Common myeloid progenitor, CD34-positive (primary cell): ENCODE results near the gene S100A11.
A peak's percentile ranks its signal among the peaks of the same experiment; 100 is the strongest.

Source experiments
- CTCF ChIA-PET: fragments of 350-600 bp; sonication (Branson Sonifier 250); formaldehyde crosslinking; loops from one replicate; lab custom pipeline; 2021; ENCODE audit warnings: antibody characterized with exemption; lab: Charles Lee
- POLR2A ChIA-PET: fragments of 350-600 bp; sonication (Branson Sonifier 250); formaldehyde crosslinking; loops from one replicate; lab custom pipeline; 2021; ENCODE audit warnings: antibody characterized with exemption; lab: Charles Lee
- DNase-seq, 3 donors: peaks; one replicate each; pipeline versions ENCODE4 v3.0.0 to v3.0.0-alpha.2; 2013
- H3K27ac ChIP-seq, 2 experiments: 1 replicate in 1 of 2; 2 replicates in 1 of 2; pipeline ENCODE4 v1.7.0; 2013; ENCODE audit warnings: inconsistent platforms in 2 of 2, low read length in 2 of 2, mild to moderate bottlenecking in 2 of 2, low read depth in 1 of 2, moderate library complexity in 1 of 2; ENCODE audit not compliant: severe bottlenecking in 2 of 2, insufficient read depth in 1 of 2, poor library complexity in 1 of 2
- H3K27me3 ChIP-seq, 5 experiments: replicated peaks in 2 of 5; 1 replicate in 3 of 5; 2 replicates in 2 of 5; pipeline versions ENCODE4 v1.6.1 to v1.7.0; 2013; ENCODE audit warnings: low read length in 4 of 5, mild to moderate bottlenecking in 2 of 5, moderate library complexity in 2 of 5, inconsistent platforms in 1 of 5; ENCODE audit not compliant: insufficient read depth in 5 of 5, control insufficient read depth in 4 of 5
- H3K36me3 ChIP-seq, 4 experiments: 1 replicate in 2 of 4; 2 replicates in 2 of 4; pipeline versions ENCODE4 v1.6.1 to v1.7.0; 2013; ENCODE audit warnings: low read length in 3 of 4, control low read depth in 1 of 4, mild to moderate bottlenecking in 1 of 4; ENCODE audit not compliant: control insufficient read depth in 4 of 4, insufficient read depth in 4 of 4
- H3K4me1 ChIP-seq, 4 experiments: 1 replicate in 3 of 4; 2 replicates in 1 of 4; pipeline versions ENCODE4 v1.6.1 to v1.7.1; 2013; ENCODE audit warnings: low read length in 3 of 4, mild to moderate bottlenecking in 3 of 4, control low read depth in 1 of 4, inconsistent platforms in 1 of 4, moderate library complexity in 1 of 4; ENCODE audit not compliant: control insufficient read depth in 4 of 4, insufficient read depth in 4 of 4; ENCODE audit errors: control extremely low read depth in 1 of 4
- H3K4me3 ChIP-seq, 7 experiments: 1 replicate in 4 of 7; 2 replicates in 3 of 7; pipeline versions ENCODE4 v1.5.1 to v1.7.0; 2013; ENCODE audit warnings: mild to moderate bottlenecking in 7 of 7, low read length in 6 of 7, moderate library complexity in 6 of 7, inconsistent platforms in 2 of 7, low read depth in 2 of 7, control low read depth in 1 of 7; ENCODE audit not compliant: insufficient read depth in 4 of 7, control insufficient read depth in 1 of 7; ENCODE audit errors: extremely low read depth in 1 of 7
- H3K9me3 ChIP-seq, 5 experiments: 1 replicate in 4 of 5; 2 replicates in 1 of 5; pipeline versions ENCODE4 v1.6.1 to v1.7.1; 2013; ENCODE audit warnings: low read length in 4 of 5, mild to moderate bottlenecking in 2 of 5, inconsistent platforms in 1 of 5, low read depth in 1 of 5, moderate library complexity in 1 of 5; ENCODE audit not compliant: control insufficient read depth in 4 of 5, insufficient read depth in 2 of 5; ENCODE audit errors: control extremely low read depth in 1 of 5
- WGBS: methylation state at CpG from one replicate; pipeline ENCODE4 v1.1.5; 2013; ENCODE audit not compliant: insufficient coverage; 5-methylcytosine and 5-hydroxymethylcytosine counted together

The S100A11 gene

GRCh38 chr1:152049291-152050083 is 12.7 kb upstream of the S100A11 start:
- ChIA-PET CTCF (interaction anchor here (0.6 to 6.8 kb wide), 6 partner anchors 13 to 409 kb away, joined by 3 to 57 read pairs (median 4); partner anchors contain the start of gene S100A11), POLR2A (no interaction called here)
- WGBS: 80% methylated on average over 2 of the region's 8 CpGs
- Histone ChIP-seq H3K27me3 (peaks cover 0 to 19% (median 5%) of the 10 kb centered on the region in 5 experiments), H3K27ac (no peak overlapping the region), H3K36me3 (no peaks in the 10 kb centered on the region), H3K4me1 (peaks cover 10 to 55% (median 19%) of the 10 kb centered on the region in 4 experiments), H3K4me3 (no peak overlapping the region), H3K9me3 (no peaks in the 10 kb centered on the region)
- peak in 2 of 3 donors; percentile 41 to 45 for DNase-seq

- H3K9me3 ChIP-seq: no peaks in the 10 kb centered on the region
- H3K27me3 ChIP-seq: peaks cover 0 to 9% (median 5%) of the 10 kb centered on the region in 5 experiments
- CTCF ChIA-PET: interaction anchor here (0.9 to 6.8 kb wide), 3 partner anchors 12 to 137 kb away, joined by 3 to 57 read pairs (median 23); partner anchors contain the start of gene S100A11
- peak; percentile 81 to 92 (median 88) for DNase-seq
- peak overlapping the region in 3 of 7 experiments; percentile 34 to 68 (median 56) for H3K4me3 ChIP-seq
- peaks cover 10 to 55% (median 19%) of the 10 kb centered on the region in 4 experiments for H3K4me1 ChIP-seq
- no peaks in the 10 kb centered on the region for H3K36me3 ChIP-seq
- POLR2A ChIA-PET: interaction anchor here (1.4 to 2.9 kb wide), 2 partner anchors 12 to 14 kb away, joined by 4 to 21 read pairs; partner anchors contain the start of gene S100A11
- peak overlapping the region in 1 of 2 experiments; percentile 91 for H3K27ac ChIP-seq
- WGBS: 50% methylated on average over 3 of the region's 6 CpGs
These were observed 11.7 kb upstream of the S100A11 start for GRCh38 chr1:152048416-152049009.

DNA sequence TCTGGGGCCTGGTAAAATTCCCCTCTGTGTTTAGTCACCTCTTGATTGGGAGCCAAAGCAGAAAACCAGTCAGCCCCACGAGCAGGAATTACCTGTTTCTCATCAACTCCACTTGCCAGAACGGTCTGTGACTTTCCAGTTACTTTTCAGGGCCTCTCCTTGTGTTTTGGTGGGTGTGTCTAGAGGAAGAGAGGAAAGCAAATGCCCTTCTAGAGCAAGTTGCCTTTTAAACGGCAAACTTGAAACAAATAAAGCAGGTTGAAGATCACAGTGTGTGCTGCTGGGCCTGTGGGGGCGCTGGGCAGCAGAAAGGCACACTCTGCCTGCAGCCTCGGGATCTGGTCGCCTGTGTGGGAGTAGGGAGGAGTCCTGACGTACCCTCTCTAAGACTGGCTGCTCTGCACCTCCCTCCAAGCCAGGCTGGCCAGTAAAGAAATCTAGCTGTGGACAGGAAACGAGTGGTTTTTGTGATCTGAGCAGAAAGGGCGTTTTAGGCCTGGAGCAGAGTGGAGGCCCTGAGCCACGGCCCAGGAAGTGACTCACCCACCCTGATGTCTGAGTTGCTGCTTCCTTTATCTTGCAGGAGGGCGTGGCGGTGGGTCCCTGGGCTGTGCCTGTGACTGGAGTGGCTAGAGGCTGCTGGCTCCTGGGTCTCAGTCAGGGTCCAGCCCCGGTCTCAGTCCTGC is 11.1 kb upstream of the S100A11 start:
- 1% methylated on average over 11 of the region's 13 CpGs for WGBS
- peaks cover 10 to 55% (median 19%) of the 10 kb centered on the region in 4 experiments for H3K4me1 ChIP-seq

GRCh38 chr1:152047413-152047729 is 10.6 kb upstream of the S100A11 start:
- ChIA-PET CTCF (interaction anchor here (0.6 to 6.8 kb wide), 4 partner anchors 11 to 149 kb away, joined by 3 to 57 read pairs (median 3); partner anchors contain the start of gene S100A11), POLR2A (interaction anchor here (1.4 to 2.9 kb wide), 2 partner anchors 11 to 13 kb away, joined by 4 to 21 read pairs; partner anchors contain the start of gene S100A11)
- Histone ChIP-seq H3K36me3 (no peaks in the 10 kb centered on the region), H3K4me3 (peak overlapping the region in 6 of 7 experiments; percentile 1 to 68 (median 41)), H3K27ac (peak overlapping the region; percentile 74 to 91), H3K4me1 (peaks cover 10 to 55% (median 19%) of the 10 kb centered on the region in 4 experiments), H3K27me3 (no peaks in the 10 kb centered on the region), H3K9me3 (no peaks in the 10 kb centered on the region)
- 78% methylated on average over 5 of the region's 5 CpGs for WGBS
- DNase-seq: no peak

More for the DNA sequence above, 11.1 kb upstream of the S100A11 start:
- Histone ChIP-seq H3K9me3 (no peaks in the 10 kb centered on the region), H3K4me3 (peak overlapping the region in 5 of 7 experiments; percentile 1 to 68 (median 48)), H3K27me3 (peaks cover 0 to 3% (median 2%) of the 10 kb centered on the region in 5 experiments), H3K27ac (peak overlapping the region; percentile 74 to 91), H3K36me3 (no peaks in the 10 kb centered on the region)
- CTCF ChIA-PET: interaction anchor here (0.6 to 6.8 kb wide), 5 partner anchors 12 to 149 kb away, joined by 3 to 57 read pairs (median 3); partner anchors contain the start of gene S100A11
- peak; percentile 94 to 99 (median 97) for DNase-seq
- POLR2A ChIA-PET: interaction anchor here (1.4 to 2.9 kb wide), 2 partner anchors 11 to 13 kb away, joined by 4 to 21 read pairs; partner anchors contain the start of gene S100A11

DNA sequence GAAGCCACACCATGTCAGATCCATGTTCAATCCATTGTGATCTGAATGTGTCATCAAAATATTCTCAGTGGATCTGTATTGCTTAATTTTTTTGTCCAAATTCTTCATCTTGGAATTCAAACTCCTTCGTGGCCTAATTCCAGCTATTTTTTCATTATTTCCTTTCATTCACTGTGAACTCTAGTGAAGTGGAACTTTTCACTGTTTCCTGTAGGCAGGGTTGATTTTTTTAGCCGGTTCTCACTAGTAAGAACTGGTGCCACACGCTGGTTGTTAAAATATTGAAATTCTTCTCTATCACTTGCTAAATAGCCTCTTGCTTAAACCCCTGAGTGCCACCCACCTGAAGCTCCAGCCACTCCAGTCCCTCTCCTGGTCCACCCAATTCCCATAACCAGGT is 7.6 kb upstream of the S100A11 start:
- CTCF ChIA-PET: interaction anchor here (6.8 kb wide), 1 partner anchor 8 kb away, joined by 57 read pairs; the partner anchor contains the start of gene S100A11
- no peak overlapping the region for H3K4me3 ChIP-seq
- H3K36me3 ChIP-seq: no peaks in the 10 kb centered on the region
- H3K27me3 ChIP-seq: peaks cover 0 to 3% (median 0%) of the 10 kb centered on the region in 5 experiments
- POLR2A ChIA-PET: no interaction called here
- no peak overlapping the region for H3K27ac ChIP-seq
- WGBS: no CpG with 5 or more reads among the region's 3 CpGs
- DNase-seq: no peak
- peaks cover 10 to 33% (median 19%) of the 10 kb centered on the region in 4 experiments for H3K4me1 ChIP-seq
- H3K9me3 ChIP-seq: no peaks in the 10 kb centered on the region

GRCh38 chr1:152043870-152044269 is 7.1 kb upstream of the S100A11 start:
- 96% methylated on average over 3 of the region's 5 CpGs for WGBS

More at GRCh38 chr1:152043870-152044269, 7.1 kb upstream of the S100A11 start:
- no peaks in the 10 kb centered on the region for H3K9me3 ChIP-seq
- CTCF ChIA-PET: interaction anchor here (6.8 kb wide), 1 partner anchor 8 kb away, joined by 57 read pairs; the partner anchor contains the start of gene S100A11
- peaks cover 0 to 3% (median 0%) of the 10 kb centered on the region in 5 experiments for H3K27me3 ChIP-seq
- no peaks in the 10 kb centered on the region for H3K36me3 ChIP-seq
- POLR2A ChIA-PET: no interaction called here
- H3K4me1 ChIP-seq: peaks cover 10 to 29% (median 19%) of the 10 kb centered on the region in 4 experiments
- no peak overlapping the region for H3K4me3 ChIP-seq
- DNase-seq: no peak
- no peak overlapping the region for H3K27ac ChIP-seq
